Cardiac septum (tissue), 1 donor: ENCODE measurements around the gene GTF2F2. TPM values are rescaled to one million over a fixed set of nuclear protein-coding genes. Genes with fewer than 3 reads are reported as not detected.

Experiments used
- DNase-seq: peaks from one replicate; pipeline ENCODE4 v3.0.0-alpha.2; 2020; ENCODE audit warnings: low spot score
- intact Hi-C: fragments of 100-400 bp; cut with DNase I; formaldehyde crosslinking; loops from one replicate; pipeline ENCODE4 v1.14.0; 2022
- total RNA-seq: library from RNA; stranded (reverse); fragmentation: NEBNext Ultra II Directional; extraction: Animal tissue kit (Norgen Biotek cat#: 25700); gene quantifications from one replicate; pipeline ENCODE4 v1.2.1, GENCODE V29; 2021
- donor health status: DM: no; HTN: no; CAD: no.

GTF2F2 gene
- total RNA-seq, 1 donor from 2014 or later = 20.2 TPM

DNA sequence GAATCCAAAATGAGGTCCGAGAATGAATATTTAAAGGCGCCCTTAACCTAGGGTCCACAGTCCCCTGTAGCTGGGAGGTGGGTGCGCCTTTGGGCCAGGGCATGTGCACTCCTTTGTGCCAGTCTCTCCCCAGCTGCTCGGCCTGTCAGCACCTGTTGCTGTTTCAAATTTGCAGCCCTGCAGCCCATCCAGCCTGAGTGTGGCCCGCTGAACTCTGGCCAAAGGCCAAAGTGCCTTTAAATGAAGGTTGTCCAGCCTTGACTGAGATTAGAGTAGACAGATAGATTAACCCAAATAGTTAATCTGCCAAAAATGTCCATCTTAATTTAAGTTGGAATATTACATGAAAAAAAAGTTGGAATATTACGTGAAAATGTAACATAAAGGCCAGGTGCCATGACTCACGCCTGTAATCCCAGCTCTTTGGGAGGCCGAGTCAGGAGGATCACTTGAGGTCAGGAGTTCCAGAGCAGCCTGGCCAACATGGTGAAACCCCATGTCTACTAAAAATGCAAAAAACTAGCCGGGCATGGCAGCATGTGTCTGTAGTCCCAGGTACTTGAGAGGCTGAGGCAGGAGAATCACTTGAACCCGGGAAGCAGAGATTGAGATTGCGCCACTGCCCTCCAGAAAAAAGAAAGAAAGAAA, 195.3 kb downstream of the GTF2F2 start:
- intact Hi-C loops = no loop called here
- no peak for DNase-seq

DNA sequence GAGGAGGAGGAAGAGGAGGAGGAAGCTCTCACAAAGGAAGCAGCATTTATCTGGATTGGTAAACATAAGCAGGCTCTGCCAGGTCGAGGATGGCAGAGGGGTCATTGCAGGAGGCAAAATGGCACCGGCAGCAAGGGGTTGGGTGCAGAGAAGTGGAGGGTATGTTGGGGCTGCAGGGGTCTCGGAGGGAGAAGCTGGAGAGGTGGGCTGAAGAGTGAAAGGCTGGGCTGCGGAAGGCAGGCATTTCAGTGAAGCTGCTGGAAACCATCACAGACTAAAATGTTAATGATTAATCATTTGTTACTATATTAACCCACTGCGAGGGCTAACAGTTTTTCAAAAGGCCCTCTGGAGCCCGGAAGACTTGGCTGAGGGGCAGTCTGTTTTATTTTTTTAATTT, 196.0 kb downstream of the GTF2F2 start:
- intact Hi-C loops = no loop called here
- no peak for DNase-seq

- no peak for DNase-seq
- intact Hi-C loops = no loop called here
Observed at GRCh38 chr13:45316996-45317395, 196.7 kb downstream of the GTF2F2 start.

DNA sequence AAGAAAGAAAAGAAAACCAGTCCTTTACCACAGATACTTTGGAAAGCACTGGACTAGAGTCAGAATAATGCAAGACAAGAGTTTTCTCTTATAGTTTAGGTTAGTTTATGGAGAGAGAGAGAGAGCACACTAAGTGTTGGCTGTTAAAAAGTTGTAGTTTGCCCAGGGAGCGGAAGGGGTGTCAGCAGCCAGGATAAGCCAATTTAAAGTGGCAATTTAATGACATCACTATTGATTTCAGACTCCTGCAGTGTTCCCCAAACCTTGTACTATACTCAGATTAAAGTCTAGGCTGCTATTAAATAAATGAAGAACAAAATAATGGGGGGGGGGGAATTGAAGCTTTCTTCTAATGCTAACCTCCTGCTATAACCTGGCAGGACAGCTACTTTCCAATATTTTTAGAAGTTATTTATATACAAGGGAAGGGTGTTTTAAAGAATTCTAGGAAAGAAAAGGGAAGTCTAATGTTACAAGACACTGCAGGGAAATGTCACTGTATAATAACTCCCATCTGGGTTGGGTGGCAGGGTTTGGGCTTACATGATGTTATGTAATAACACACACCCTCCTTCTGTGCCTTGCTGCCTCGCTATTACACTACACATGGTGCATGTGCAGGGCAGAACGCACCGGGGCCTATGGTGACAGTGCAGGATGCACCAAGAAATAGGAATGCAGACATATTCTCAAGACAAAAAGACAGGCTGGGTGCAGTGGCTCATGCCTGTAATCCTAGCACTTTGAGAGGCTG, 200.7 kb downstream of the GTF2F2 start:
- intact Hi-C loops = no loop called here
- DNase-seq = no peak

GRCh38 chr13:45325806-45326205, 205.5 kb downstream of the GTF2F2 start:
- DNase-seq = no peak
- intact Hi-C loops = no loop called here

DNA sequence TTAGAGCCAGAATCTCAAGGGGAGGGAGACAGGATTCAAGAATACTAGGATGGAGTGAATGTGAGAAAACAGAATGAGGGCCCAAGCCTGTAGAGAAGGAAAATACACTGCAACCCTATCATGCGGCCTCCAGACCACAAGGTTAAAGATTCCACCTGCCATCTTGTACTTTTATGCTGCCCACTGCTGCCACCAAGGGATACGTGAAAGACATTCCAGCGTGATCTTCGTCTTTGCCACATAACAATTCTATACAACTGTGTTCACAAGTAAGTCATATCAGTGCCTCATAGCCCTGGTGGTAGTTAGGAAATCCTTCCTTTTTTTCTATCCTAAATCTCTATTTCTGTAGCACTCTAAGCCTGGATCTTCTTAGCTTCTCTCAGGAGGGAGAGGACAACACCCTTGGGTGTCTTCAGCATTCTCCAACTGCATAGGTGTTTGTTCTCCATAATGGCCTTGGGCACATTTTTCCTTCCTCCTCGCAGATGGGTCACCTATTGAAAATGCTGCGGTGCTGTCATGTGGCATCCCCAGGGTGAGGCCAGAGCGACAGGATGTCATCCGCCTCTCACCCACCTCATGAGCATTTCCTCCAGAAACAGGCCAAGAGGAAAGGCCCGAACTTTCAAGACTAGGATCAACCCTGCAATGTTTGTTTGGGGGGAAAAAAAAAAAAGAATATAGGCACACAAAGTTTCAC, 207.1 kb downstream of the GTF2F2 start:
- intact Hi-C loops = no loop called here
- no peak for DNase-seq

GRCh38 chr13:45328661-45329111, 208.4 kb downstream of the GTF2F2 start:
- intact Hi-C loops = no loop called here
- no peak for DNase-seq

DNA sequence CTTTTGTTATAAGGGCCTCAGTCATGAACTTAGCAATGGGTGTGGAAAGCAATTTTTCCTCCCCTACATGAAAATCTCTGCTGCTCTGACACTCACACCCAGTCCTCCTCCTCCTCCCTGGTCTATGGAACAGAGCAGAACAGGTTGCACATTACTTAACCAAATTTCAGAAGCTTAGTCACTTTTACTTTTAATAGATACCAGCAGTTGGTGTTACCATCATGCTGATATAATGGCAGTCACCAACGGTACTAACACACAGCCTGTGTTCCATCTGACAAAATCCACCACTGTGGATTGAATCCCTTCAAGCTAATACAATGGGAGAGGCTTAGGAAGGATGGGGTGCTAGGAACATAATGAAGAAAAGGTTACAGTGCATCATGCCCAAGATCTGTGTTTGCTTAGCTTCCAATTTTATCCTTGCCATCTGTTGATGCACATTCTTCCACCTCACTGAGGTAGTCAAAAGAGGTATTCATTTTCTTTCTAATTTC, 210.9 kb downstream of the GTF2F2 start:
- intact Hi-C loops = no loop called here
- no peak for DNase-seq

- intact Hi-C loops = no loop called here
- DNase-seq = no peak
Observed at GRCh38 chr13:45331692-45332035, 211.4 kb downstream of the GTF2F2 start.

DNA sequence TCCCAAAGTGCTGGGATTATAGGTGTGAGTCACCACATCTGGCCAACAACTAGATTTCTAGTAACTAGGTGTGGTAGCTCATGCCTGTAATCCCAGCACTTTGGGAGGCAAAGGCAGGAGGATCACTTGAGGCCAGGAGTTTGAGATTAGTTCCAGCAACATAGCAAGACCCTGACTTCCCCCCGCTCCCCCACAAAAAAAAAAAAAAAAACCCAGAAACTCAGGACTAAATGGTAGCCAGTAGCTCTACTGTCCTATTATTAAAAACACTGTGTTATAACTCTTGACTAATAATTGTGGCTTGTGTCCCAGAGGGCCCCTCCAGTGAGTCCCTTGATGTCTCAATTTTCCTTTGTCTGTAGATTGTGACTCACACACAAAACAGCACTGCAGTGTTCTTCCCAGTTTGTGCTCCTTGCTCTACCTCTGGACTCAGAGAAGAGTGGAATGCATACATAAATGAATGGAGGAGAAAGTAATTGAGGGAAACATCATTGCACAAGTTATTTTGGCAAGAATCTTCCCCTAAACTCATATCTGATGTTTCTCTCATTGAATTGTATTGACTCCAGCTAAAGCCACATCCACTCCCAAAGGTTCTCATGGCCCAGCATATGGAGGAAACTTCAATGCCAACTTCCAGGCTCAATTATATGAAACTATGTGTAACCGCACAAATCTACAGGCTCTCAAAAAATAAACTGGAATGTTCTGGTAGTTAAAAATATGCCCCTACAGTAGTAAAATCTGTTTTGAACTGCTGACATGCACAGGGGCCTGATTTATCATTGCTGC, 211.9 kb downstream of the GTF2F2 start:
- no peak for DNase-seq
- intact Hi-C loops = no loop called here

DNA sequence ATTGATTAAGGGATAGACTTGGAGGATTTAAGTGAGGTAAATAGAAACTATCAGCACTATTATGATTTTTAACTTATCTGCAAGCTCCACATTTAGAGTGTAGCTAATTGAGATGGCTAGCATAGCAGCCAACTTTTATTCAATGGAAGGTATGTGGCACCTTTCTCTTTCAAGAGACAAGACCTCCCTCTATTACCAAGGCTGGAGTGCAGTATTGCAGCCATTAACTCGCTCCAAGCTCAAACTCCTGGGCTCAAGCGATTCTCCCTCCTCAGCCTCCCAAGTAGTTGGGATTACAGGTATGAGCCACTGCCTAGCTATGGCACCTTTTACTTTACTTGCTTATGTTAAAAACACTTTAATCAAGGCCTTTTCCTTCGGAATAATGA, 212.5 kb downstream of the GTF2F2 start:
- no peak for DNase-seq
- intact Hi-C loops = no loop called here

GRCh38 chr13:45333251-45333976, 213.1 kb downstream of the GTF2F2 start:
- DNase-seq = no peak
- intact Hi-C loops = no loop called here

Other genes starting within 250 kb of the GTF2F2 start
- gene NUFIP1, start 131.0 kb upstream of the GTF2F2 start, total RNA-seq = 2.9 TPM
- 14.5 TPM for gene GPALPP1, start 131.0 kb upstream of the GTF2F2 start, total RNA-seq
- not detected for gene KCTD4, start 80.5 kb downstream of the GTF2F2 start, total RNA-seq
- 3,215 TPM for gene TPT1, start 220.7 kb downstream of the GTF2F2 start, total RNA-seq